Hepatocyte (in vitro differentiated cells): ENCODE results near the gene FMNL2.

ENCODE experiments used
- EZH2 ChIP-seq: fragments of 200-600 bp; sonication (generic); IDR thresholded peaks from 2 replicates; pipeline ENCODE4 v1.6.1; 2016; ENCODE audit warnings: antibody characterized with exemption, mild to moderate bottlenecking, borderline replicate concordance
- TF ChIP-seq, protein P1 (sequence below): fragments of 200-600 bp; sonication (generic); IDR thresholded peaks from 2 replicates; pipeline ENCODE4 v1.5.1; 2016; ENCODE audit warnings: antibody characterized with exemption, mild to moderate bottlenecking; ENCODE audit not compliant: poor library complexity

DNA sequence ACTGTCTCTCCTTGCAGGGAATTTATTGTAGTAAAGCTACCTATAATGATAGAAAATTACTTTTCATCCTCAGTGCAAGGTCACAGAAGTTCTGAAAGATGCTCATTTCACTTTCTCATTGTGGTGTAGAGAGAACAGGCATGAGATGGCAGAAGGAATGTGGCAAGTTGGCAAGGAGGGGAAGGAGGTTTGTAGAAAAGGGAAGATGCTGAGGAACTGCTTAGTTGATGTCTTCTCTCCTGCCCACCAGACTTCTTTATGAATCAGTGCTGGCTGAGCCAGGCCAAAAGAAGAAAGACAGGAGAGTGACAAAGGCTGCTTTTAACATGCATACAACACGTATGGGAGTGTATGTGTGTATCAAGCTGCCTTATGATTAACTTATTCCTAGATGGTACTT is 217.9 kb downstream of the FMNL2 start:
- no peak for TF ChIP-seq EZH2
- TF ChIP-seq, protein P1, sequence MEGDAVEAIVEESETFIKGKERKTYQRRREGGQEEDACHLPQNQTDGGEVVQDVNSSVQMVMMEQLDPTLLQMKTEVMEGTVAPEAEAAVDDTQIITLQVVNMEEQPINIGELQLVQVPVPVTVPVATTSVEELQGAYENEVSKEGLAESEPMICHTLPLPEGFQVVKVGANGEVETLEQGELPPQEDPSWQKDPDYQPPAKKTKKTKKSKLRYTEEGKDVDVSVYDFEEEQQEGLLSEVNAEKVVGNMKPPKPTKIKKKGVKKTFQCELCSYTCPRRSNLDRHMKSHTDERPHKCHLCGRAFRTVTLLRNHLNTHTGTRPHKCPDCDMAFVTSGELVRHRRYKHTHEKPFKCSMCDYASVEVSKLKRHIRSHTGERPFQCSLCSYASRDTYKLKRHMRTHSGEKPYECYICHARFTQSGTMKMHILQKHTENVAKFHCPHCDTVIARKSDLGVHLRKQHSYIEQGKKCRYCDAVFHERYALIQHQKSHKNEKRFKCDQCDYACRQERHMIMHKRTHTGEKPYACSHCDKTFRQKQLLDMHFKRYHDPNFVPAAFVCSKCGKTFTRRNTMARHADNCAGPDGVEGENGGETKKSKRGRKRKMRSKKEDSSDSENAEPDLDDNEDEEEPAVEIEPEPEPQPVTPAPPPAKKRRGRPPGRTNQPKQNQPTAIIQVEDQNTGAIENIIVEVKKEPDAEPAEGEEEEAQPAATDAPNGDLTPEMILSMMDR = no peak
